Astrocyte of the cerebellum (primary cell): Measurements from ENCODE around the gene RERGL.
"Not testable (repeated sequence)": the region's sequence is repeated elsewhere in the genome, so short reads cannot be mapped to it uniquely, and the experiment has no call there.

Experiments
- DNase-seq: peaks from one replicate; pipeline ENCODE4 v3.0.0-alpha.2; 2011; ENCODE audit warnings: low read depth
- H3K4me3 ChIP-seq: 2 replicates; pipeline ENCODE4 v1.5.1; 2011; ENCODE audit warnings: mild to moderate bottlenecking, low read depth, low read length, moderate library complexity
- in situ Hi-C: cut with HindIII; loops from 2 replicates; pipeline ENCODE4 v1.10.0; 2017; ENCODE audit warnings: low sequenced_read_pairs
- TF ChIP-seq, protein P1 (sequence below): IDR thresholded peaks from 2 replicates; pipeline ENCODE4 v1.5.1; 2012; ENCODE audit warnings: low read length, low read depth, moderate library complexity, mild to moderate bottlenecking; ENCODE audit errors: missing control alignments

Gene RERGL

DNA sequence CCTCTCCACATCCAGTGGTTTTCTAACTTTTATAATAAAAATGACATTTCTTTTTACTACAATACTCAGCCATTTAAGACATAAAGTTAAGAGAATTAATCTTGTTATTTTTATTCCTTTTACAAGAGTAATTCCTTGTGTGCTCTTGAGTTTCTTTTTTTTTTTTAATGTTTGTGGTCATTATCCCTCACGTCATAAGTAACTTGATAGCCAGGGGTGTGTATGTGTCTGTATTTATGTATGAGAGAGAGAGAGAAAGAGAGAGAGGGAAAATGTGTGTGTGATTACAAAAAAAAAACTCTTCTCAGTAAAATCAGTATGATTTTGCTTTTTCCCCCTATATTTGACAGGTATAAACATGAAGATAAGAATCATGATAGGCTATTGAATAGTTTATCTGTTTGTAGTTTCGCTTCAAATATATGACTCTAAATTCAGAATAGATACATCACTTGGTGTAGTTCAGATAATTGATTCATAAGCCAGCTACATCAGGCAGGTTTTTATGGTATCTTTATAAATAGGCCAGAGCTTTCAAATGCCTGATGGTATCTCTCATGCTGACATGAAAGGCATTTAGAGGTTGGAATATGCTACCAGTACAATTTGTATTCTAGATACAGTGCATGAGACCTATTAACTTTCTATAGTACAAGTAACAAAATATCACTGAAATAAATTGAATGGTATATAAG, 34.9 kb downstream of the RERGL start:
- in situ Hi-C loops, result no loop called here
- TF ChIP-seq, protein P1, sequence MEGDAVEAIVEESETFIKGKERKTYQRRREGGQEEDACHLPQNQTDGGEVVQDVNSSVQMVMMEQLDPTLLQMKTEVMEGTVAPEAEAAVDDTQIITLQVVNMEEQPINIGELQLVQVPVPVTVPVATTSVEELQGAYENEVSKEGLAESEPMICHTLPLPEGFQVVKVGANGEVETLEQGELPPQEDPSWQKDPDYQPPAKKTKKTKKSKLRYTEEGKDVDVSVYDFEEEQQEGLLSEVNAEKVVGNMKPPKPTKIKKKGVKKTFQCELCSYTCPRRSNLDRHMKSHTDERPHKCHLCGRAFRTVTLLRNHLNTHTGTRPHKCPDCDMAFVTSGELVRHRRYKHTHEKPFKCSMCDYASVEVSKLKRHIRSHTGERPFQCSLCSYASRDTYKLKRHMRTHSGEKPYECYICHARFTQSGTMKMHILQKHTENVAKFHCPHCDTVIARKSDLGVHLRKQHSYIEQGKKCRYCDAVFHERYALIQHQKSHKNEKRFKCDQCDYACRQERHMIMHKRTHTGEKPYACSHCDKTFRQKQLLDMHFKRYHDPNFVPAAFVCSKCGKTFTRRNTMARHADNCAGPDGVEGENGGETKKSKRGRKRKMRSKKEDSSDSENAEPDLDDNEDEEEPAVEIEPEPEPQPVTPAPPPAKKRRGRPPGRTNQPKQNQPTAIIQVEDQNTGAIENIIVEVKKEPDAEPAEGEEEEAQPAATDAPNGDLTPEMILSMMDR, result no peak

DNA sequence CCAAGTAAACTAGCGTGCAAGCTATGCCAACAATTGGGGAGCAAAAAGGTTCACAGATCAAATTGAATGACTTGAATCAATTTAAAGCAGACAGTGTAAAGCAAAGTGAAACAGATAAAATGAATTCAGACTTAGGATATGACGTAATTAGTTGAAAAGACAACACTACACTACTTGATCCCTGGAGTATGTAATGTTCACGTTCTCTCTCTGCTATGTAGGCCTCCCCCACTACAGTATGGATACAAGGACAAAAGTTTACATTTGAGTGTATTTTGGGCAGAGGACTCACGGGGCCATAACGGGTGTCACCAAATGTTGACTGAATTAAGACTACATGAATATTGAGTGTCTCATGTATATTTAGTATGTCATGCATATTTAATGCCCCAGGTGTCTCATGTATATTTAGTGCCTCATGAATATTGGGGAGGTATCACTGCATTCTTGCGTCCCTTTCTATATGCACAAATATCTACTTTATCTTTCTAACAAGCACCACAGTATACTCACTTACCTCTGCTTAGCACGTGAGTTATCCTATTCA, 44.5 kb downstream of the RERGL start:
- no peak overlapping the region for H3K4me3 ChIP-seq
- DNase-seq, result no peak
- in situ Hi-C loops, result no loop called here
- TF ChIP-seq, protein P1, result no peak

More for the DNA sequence above, 34.9 kb downstream of the RERGL start:
- no peak overlapping the region for H3K4me3 ChIP-seq
- DNase-seq, result no peak

DNA sequence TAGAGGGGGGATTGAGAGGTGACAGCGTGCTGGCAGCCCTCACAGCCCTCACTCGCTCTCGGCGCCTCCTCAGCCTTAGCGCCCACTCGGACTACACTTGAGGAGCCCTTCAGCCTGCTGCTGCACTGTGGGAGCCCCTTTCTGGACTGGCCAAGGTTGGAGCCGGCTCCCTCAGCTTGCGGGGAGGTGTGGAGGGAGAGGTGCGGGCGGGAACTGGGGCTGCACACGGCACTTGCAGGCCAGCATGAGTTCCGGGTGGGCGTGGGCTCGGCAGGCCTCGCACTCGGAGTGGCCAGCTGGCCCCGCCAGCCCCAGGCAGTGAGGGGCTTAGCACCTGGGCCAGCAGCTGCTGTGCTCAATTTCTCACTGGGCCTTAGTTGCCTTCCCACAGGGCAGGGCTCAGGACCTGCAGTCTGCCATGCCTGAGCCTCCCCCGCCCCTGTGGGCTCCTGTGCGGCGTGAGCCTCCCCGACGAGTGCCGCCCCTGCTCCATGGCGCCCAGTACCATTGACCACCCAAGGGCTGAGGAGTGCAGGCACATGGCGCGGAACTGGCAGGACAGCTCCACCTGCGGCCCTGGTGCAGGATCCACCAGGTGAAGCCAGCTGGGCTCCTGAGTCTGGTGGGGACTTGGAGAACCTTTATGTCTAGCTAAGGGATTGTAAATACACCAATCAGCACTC, 49.8 kb downstream of the RERGL start:
- H3K4me3 ChIP-seq, in situ Hi-C loops, DNase-seq: not testable (repeated sequence)
